OCI-M2 (cell line): ENCODE results near the gene FLNA.
"Not testable (repeated sequence)": the region's sequence is repeated elsewhere in the genome, so short reads cannot be mapped to it uniquely, and the experiment has no call there.

Experiments
- DNase-seq: peaks from one replicate; lab custom pipeline; 2025; ENCODE audit not compliant: unreplicated experiment; lab: John Stamatoyannopoulos, UW

The FLNA gene

DNA sequence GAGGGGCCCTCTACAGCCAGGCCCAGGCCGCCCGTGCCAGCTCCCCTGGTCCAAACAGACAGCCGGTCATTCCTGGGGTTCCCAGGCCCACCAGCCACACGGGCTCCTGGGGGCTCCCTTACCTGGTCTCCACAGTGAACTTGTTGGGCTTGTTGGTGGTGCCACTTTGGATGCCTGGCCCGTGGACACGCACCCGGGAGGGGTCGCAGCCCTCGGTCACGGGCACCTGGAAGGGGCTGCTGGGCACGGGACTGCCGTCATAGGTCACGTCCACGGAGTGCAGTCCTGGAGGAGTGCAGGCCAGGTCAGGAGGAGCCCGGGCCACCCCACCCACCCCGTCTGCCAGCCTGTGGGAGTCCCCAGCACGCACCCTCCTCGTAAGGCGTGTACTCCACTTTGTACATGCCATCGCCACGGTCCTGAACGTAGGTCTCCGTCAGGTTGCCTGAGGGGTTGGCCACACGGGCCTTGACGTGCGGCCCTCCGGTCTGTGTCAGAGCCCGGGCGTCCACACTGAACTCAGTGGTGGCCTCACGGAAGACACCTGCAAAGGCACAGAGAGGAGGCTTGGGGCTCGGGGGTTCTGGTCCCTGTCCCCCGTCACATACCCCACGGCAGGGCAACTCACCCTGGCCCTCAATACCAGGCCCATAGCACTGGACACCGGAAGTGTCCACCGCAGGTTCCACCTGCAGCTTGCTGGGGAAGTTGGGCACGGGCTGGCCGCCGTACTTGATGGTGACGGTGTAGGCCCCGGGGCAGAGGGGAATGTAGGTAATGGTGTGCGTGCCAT is 14.9 kb downstream of the FLNA start:
- DNase-seq: no peak

DNA sequence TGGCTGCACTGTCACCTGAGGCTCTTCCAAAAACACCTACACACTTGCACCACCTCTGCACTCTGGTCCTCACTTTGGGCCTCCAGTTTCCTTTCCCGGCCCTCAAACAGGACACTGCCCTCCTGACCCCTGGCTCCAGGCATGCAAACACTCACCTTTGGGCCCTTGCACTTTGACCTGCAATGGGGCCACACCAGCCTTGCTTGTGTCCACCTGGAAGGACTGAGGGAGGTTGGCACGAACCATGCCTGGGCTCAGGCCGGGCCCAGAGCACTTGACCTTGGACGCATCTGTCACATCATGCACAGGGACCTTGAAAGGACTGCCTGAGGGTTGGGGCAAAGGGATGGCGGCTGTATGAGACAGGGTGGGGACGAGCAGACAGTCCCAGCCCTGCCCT is 15.6 kb downstream of the FLNA start:
- no peak for DNase-seq

DNA sequence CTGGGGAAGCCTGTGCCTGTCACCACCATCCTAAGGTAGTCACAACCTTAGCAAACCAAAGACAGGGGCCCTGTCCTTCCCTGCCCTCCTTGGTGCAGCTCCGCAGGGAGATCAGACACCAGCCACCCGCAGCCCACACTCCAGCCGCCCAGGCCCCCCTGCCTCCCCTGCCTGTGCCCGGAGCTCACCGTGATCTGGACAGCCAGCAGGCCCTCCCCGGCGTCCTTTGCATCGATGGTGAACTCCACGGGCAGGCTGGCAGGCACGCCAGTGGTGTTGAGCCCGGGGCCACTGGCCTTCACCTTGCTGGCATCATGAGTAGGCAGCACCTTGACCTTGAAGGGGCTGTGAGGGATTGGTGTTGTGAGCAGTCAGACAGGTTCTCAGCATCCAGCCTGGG is 16.4 kb downstream of the FLNA start:
- no peak for DNase-seq

DNA sequence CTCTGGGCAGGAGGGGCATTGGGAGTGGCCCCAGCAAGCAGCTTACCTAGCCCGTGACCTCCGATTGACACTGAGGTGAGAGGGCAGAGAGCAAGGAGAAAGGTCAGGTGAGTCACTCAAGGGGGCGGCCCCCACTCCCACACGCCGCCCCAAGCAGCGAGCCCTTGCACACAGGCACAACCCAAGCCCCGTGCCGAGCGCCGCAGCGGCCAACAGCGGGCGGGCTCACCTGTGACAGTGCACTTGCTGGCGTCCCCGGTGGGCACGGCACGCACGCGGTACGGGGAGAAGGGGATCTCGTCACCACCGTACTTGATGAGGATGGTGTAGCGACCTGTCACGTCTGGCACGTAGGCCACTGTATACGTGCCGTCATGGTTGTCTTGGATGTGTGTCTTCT is 17.2 kb downstream of the FLNA start:
- DNase-seq: no peak

DNA sequence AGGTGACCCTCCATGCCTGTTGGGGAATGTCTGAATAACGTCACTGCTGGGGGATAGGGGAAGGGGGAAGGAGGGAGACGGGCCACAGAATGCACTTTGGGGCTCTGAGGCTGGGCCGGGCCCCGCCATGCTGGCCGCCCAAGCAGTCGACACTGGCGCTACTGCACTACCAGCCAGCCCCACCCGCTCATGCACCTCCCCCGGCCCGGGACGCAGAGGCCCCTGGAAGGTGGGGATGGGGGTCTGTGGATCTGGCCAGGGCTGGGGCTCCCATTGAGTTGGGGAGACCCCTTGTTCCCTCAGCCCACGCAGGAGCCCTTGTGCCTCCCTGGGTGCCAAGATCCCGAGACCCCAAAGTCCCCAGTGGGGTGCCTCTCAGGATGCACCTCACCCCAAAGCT is 17.8 kb downstream of the FLNA start:
- DNase-seq: no peak

DNA sequence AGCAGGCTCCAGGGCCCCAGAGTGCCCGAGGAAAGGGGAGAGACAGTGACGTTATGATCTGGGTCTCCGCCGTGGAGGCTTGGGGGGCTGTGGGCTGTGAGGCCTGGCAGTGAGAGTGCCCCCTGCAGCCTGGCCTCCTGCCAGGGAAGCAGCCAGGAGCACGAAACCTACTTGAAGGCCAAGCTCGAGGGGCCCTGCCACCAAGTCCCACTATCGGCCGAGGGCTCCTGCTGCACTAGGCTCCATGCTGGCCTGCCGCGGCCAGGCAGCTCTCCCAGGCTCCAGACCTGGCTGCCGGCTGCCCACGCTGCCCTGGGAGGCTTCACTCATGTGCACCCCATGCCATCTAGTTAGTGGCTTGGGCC is 18.7 kb downstream of the FLNA start:
- no peak for DNase-seq

DNA sequence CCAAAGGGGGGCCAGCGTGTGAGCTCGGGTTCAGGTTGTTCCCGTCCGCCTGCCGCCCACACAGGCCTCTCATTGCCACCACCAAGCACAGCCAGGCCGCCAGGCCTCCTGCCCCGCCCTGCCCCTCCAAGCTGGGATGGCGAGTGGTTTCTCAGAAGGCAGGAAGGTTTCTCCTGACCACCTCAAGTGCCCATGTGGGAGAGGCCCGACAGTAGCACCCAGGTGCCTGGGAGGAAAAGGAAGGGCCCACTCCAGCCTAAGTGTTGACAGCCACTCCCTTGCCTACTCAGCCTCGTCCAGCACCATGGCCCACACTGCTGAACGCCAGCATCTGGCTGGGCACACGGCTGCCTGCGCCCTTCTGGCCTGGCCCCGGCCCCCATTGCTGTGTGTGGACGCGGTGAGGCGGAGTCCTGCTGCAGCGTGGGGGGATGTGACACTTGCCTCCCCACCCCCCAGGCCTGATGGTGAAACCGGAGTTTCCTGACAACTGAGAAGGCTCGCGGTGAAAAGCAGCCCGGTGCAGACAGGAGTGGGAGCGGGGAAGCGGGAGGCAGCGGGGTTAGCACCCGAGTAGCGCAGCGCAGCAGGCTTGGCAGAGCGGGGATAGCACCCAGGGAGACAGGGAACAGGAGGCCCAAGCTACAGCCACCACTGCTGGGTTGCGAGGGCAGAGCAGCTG is 19.2 kb downstream of the FLNA start:
- DNase-seq: no peak

DNA sequence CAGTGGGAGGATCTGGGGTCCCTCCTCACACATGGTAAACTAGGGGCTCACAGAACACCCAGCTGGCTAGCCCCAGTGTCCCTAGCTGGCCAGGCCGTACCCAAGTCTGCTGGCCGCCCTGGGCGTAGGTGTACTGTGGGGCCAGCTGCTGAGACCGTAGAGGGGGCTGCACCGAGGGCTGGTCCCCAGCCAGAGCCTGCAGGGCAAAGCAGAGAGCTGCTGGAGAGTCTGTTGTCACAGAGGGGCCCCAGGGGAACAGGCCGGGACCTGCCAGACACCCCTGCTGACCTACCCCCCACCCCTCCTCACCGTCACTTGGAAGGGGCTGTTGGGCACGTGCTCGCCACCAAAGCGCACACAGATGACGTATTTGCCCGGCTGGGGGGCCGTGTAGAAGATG is 19.9 kb downstream of the FLNA start:
- DNase-seq: no peak

DNA sequence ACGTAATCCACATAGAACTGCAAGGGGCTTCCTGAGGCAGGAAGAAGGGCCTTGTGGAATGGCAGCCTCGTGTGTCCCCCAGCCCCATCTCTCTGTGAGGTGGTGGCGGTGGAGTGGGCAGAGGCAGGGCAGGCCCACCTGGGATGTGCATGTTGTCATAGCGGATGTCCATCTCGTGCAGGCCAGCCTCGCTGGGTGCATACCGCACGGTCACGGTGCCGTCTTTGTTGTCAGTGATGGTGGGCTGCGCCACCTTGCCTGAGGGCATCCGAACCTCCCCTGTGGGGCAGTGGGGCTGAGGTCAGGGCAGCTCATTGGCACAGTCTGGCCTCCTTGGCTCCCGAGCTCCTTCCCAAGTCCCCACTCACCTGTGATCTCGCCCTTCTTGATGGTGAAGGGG is 20.4 kb downstream of the FLNA start:
- DNase-seq: no peak

DNA sequence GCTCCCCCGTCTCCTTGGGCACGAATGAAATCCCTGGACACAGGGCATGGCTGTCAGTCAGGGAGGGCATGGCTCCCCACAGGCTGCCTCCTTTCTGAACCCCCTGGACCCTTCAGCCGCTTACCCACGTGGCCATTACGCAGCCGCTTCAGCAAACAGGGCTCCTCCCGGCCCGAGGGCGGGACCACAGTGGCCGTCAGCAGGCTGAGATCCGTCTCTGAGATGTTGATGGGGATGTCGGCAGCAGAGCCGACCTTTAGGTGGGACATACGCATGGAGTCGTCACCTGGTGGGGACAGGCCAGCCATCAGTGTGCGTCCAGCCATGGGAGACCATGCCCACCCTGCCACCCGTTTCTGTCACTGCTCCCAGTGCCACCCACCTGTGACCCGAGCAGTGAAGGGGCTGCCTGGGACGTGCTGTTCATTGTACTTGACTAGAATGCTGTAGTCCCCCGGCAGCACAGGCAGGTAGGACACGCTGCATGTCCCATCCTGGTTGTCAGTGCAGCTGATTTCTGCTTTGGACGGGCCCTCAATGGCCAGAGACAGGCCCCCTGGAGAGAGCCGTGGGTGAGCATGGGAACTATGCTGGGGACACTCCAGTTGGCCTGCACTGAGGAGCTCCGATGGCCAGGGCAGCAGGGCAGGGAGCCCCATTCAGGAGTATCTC is 21.1 kb downstream of the FLNA start:
- DNase-seq: no peak

DNA sequence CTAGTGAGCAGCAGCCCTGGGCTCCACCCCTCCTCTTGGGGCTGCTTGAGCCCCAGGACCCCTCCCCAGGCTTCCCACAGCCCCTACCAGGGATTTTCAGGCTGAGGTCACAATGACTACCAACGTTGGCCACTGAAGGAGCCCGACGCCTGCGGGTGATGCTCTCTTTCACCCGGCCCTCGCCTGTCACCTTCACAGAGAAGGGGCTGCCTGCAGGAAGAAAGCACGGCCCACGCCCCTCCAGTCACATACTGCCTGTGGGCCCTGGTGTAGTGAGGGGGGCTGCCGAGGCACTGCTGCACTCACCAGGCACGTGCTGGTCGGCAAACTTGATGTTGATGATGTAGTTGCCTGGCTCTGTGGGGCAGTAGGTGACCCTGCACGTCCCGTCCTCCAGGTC is 22.0 kb downstream of the FLNA start:
- no peak for DNase-seq

DNA sequence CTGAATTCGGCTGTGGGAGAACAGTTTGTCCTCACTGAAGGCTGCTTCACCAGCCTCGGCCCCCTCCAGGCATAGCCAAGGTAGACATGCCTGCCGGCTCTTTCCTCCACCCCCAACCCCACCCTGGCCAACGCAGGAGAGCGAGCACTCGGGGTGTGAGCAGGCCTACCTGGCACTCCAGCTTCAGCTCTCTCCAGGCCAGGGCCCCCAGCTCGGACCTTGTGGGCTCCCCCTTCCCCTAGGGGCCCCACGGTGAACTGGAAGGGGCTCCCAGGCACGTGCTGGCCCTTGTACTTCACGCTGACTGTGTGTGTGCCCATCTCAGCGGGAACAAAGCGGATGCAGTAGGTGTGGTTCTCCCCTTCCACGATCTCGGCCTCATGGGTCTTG is 22.4 kb downstream of the FLNA start:
- DNase-seq: no peak

DNA sequence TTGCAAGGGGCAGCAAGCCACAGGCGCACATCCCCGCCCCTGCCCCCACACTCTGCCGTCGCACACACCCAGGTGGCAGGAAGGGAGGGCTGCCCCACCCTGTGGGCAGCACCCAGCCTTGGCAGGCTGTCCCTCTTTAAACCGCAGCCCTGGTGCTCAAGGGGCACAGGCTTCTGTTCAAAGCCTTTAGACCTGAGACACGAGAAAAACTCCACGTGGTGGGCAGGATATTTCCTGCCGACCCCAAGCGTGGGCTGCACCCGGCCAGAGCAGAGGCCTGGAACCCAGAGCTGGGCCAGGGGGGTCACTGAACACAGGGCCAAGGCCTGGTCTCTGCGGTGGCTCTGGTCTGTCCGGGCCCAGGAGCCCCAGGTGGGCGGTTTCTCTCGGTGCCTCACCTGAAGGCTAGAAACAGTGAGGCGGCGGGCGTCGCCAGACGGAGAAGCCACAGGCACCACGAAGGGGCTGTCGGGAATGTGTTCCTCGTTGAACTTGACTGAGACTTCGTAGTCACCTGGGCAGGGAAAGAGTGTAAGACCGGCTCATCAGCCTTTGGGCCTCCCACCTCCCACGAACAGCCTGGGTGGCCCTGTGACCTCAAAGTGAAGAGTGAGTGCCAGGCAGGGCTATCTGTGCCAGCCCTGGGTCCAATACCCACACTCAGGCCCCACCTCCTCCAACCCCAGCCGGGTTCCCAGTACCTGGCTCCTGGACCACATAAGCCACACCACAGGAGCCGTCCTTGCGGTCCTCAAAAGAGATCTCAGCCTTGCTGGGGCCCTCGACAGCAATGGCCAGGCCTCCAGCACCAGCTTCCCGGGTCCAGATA is 23.0 kb downstream of the FLNA start:
- DNase-seq: no peak

DNA sequence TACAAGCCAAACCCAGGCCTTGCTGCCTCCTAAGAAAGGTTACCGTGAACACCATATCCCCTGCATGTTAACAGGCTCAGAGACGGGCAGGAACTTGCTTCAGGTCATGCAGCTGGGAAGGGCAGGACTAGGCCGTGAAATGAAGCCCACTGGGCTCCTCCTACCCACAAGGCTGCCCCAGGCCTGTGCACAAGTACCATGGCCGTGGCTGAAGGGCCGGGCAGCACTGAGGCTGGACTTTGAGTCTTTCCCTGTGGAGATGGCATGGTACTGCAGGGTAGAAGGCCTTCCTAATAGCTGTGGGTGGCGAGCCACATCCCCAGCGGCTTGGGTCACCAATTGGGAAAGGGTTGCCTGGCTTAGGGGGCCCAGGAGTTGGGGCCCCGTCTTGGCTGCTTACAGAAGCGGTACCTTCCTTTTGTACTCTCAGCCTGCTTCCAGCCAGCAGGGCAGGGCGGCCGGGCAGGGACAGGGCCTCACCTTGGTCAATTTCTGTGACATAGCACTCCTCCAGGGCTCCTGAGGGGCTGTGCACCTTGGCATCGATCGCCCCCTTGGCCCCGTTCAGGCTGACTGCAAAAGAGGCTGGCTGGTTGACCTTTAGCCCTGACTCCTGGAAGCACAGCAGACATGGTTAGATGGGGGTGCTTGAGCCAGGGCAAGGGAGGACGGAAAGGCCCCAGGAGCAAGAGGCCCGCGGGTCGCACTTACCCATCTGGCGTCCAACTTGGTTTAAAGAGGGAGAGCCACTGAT is 23.8 kb downstream of the FLNA start:
- DNase-seq: no peak

DNA sequence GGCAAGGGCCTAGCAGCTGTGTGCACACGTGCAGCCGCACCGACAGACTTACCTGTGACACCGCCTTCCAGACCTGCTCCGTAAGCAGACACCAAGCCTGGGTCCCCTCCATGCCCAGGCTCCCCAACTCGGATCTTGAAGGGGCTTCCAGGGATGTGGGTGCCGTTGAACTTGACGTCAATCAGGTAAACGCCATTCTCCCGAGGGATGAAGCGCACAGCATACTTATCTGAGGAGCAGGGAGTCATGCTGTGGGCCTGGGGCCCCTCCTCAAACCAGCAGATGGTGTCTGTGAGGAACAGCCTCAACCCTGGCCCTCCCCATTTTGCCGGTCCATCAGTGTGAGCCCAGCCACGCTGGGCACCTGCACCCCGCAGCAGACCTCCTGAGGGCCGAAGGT is 24.5 kb downstream of the FLNA start:
- DNase-seq: no peak

DNA sequence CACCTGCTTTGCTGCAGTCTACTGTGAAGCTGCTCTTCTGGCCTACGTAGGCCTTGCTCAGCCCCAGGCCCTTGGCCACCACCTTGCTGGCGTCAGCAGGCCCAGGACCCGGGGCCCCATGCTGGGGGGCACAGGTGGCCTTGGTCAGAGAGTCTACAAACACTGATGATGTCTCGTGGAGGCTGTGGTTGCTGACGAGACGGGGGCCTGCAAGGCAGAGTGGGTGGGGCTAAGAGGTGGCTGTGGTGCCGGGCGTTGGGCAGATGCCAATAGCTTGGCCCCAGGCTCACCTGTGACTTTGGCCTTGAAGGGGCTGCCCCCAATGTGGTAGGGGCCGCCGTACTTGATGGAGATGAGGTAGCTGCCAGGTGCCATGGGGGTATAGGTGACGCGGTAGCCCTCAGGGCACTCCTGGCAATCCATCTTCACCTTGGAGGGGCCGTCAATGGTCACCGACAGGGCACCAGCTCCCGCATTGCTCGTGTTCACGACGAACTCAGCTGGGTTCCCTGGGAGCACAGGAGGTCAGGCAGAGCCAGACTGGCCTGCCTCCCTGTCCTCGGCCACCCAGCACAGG is 25.0 kb downstream of the FLNA start:
- no peak for DNase-seq

DNA sequence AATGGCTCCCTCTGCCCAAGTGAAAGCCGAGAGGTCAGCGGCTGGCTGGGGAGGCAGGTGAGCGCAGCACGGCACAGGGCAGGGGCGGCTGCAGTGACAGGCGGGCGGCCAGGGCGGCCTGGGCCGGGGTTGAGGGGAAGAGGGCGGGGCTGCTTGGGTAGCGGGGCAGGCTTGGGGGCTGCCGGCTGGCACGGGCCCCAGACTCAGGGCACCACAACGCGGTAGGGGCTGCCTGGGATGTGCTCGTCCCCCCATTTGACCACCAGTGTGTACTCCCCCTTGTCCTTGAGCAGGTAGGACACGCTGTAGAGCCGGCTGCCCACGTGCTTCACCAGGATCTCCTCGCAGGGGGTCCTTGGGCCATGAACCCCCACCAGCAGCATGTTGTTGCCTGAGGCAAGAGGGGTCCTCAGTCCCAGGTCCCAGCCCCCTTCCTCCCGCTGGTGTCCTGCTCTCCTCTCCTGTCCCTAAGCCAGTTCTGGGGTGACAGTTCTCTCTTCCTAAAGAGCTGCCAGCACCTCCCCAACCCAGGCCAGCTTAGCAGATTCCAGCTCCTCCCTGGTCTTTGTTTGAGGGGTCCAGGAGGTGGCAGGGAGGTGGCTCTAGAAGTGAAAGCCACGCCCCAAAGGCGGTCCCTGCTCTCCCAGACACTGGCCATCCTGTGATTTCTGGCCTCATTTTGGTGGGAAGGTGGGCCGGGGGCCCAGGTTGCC is 25.6 kb downstream of the FLNA start:
- DNase-seq: no peak

DNA sequence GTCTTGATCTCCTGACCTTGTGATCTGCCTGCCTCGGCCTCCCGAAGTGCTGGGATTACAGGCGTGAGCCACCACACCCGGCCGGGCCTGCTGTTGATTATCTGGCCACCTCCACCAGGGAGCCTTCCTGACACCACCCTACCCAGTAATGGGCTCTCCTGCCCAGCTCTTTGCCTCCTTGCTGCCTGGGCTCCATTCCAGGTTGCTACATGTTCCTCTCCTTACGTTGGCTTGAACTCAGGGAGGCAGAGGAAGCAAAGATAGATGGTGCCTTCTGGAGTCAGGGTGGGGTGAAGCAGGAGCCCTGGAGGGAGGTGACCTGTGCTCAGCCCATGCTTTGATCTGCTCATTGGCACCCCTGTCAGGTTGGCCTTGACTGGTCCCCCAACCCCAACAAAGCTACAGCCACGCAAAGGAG is 26.3 kb downstream of the FLNA start:
- no peak for DNase-seq

DNA sequence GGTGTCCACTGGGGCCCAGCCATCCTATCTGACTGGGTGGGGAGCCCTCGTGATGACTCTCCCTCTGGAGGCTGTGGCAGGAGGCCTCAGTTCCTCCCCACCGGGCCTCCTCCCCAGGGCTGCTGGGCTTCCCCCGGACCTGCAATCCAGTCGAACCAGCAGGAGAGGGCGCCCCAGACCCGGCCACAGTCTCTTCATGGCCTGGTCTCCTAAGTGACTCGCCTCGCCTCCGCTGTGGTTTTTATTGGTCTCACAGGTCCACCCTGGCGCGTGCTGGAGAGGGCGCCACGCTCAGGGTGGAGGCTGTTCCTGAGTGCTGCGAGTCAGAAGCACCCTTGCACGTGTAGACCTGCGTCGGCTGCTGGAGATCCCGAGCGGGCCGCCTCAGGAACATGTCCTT is 30.8 kb downstream of the FLNA start:
- not testable (repeated sequence) for DNase-seq

DNA sequence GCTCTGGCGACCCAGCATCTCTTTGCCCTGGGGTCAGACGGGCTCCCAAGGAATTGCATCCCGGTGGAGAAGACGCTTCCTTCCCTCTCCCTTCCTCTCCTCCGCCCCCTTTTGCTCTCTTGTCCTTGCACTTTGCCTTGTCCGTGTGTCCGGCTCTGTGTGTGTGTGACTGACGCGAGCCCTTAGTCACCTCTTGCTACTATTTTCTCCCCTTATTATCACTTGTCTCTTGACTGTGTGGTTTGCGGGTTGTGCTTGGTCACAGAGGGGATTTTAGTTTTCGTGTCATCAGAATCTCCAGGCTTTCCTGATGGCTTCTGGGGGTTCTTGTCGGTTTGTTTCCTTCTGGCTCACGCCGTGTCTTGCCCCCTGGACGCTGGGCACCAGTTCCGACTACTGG is 31.4 kb downstream of the FLNA start:
- not testable (repeated sequence) for DNase-seq
